ENCODE results near the gene NUP210.

NUP210 gene

DNA sequence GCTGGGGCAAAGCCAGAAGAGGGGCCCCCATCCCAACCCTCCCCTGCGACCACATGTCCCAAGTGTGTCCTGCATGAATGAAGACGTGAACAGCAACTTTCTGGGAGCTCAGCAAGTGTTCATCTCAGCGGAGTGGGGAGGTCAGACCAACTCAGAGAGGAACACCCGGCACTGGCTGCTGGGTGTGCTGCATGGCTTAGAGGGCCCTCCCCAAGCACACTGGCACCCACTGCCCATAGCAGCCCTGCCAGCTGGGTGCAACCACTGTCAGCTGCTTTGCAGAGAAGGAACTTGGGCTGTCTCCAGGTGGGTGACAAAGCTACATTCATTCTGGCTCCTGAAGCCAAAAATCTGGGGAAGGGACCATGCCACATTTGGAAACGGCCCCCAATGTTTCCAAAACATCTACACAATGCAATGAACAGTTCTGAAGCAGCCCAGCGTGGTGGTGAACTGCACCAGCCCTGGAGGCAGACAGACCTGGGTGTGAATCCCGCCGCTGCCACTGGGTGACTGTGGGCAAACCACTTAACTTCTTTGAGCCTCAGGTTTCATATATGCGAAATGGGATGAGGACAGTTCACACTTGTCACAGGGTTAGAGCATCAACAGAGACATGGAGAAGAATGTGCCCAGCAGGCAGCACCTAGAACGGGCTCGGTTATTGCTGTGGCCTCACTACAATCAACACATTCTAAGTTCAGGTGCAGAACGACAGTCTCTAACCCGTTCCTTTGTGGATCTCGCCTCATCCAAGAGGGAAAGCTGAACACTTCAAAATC, 145.4 kb downstream of the NUP210 start:
- DNase-seq (ENCODE audit: low read depth): no peak

DNA sequence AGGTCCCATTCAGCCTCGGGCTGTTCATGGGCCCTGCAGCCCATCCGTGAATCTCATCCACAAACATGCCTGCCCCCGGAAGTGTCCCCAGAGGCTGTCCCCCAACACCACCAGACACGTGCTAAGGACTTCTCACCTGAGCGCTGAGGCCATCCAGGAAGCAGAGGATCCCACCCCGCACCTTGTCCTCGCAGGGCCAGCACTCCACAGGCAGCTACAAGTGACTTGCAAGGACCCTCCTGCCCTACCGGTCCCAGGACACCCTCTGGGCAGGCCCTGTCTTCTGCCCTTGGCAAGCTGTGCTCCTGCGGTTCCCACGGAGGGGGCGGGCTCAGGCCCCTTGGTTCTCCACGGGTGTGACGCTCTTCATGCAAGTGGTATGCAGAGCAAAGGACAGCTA, 146.0 kb downstream of the NUP210 start:
- no peak for DNase-seq (ENCODE audit: low read depth)

DNA sequence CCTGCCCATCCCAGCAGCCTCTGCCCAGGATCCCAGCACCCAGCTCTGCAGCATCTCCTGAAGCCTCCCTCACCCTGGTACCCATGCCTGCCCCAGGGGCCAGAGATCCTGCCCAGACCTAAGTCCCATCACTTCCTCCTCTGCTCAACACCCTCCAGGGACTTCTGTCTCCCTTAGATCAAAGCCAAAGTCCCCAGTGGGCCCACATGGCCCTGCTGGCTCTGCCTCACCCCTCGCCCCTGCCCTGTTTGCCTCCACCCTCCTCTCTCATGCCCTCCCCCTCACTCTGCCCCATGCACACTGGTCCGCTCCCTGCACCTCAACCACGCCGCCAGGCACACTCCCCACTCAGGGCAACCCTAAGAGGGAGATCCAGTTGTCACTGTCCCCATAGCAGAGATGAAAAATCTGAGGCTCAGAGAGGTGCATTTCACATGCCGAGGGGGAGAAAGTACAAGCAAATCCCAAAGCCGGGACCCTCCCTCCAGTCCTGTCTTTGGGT, 146.5 kb downstream of the NUP210 start:
- no peak for DNase-seq (ENCODE audit: low read depth)

DNA sequence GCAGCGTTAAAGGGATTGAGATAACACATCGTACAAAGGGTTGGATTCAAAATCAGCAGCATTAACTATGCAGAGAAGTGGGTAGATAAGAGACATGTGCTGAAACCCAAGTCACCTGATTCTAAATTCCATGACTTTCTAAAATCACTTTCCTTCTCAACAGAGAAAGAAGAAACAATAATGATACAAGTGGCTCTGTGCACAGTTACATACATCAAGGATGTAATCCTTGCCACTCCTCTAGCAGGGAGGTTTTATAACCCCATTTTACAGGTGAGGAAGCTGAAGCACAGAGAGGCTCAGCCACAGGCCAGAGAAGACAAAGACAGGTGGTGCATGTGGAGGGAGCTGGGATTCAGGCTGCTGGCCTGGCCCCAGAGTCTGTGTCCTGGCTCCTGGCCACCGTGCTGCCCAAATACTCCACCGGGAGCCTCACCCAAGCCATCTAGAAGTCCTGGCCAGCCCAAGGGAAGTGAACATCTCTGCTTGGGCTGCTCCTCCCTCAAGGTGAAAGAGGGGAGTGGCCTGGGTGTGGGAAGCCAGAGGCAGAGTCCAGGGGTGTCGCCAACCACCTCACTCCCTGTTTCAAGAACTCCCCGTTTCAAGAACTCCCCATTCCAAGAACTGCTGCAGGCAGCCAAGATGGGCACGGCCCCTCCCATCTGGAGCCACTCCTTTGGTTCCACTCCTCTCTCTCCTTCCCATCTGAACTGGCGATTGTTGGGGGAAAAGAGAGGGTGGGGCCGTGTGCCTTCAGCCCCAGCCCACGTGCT, 147.1 kb downstream of the NUP210 start:
- DNase-seq (ENCODE audit: low read depth): no peak

DNA sequence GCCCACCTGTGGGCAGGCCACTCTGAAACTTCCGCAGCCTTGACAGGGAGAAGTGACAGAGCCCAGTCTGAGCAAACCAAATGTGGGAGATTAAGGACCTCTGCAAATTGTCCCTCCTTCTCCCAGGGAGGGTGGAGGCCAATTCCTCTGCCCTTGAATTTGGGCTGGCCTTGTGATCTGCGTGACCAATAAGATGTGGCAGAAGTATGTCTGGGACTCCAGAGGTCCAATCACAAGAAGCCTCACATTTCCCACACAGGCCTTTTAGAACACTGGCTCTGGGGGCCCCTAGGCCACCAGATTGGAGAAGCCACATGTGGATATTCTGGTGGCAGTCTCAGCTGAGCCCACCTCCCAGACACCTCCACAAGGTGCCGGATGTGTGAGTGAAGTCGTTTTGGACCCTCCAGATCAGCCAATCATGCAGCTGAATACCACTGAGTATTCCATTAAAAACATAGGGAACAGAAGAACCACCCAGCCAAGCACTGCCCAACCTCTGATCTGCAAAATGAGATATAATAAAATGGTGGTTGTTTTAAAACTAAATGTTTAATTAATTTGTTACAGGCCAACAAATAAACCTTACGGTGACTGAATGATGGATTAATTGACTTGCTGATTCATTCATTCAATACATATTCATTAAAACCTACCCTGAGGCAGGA, 150.3 kb downstream of the NUP210 start:
- DNase-seq (ENCODE audit: low read depth): no peak

DNA sequence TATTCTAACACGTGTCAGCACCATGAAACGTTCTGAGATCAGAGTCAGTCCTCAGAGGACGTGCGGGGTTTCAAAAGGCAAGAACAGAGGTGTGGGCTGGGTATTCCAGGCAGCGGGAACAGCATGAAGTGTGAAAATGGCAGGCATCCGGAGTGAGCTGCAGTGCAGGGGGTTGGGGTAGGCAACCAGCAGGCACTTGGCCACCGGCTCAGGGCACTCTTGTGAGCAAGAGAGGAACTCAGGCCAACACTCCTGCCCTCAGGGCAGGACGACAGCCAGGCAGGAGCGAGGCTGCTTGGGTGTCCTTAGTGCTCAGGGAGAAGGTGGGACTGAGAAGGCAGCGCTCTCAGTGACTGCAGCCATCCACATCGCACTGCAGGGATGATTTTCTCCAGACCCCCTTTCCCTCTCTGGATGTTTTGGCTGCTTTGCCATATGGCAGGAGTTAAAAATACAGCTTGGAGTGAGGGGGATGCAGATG, 151.1 kb downstream of the NUP210 start:
- no peak for DNase-seq (ENCODE audit: low read depth)

DNA sequence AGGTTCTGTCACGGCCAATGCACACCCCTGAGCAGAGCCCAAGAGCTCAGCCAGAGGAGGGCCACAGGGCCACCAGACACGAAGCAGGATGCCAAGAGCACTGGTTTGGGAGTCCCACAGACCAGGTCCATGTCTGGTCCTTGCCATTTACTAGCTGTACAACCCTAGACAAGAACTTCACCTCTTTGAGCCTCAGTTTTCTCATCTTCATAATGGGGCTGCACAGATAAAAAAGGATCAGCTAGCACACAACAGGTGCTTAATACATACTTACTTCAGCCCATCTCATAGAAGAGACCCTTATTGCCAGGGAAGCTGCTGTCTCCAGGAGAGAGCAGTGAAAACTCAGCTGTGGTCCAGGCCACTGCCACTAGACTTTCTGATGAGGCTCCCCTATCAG, 152.0 kb downstream of the NUP210 start:
- no peak for DNase-seq (ENCODE audit: low read depth)

DNA sequence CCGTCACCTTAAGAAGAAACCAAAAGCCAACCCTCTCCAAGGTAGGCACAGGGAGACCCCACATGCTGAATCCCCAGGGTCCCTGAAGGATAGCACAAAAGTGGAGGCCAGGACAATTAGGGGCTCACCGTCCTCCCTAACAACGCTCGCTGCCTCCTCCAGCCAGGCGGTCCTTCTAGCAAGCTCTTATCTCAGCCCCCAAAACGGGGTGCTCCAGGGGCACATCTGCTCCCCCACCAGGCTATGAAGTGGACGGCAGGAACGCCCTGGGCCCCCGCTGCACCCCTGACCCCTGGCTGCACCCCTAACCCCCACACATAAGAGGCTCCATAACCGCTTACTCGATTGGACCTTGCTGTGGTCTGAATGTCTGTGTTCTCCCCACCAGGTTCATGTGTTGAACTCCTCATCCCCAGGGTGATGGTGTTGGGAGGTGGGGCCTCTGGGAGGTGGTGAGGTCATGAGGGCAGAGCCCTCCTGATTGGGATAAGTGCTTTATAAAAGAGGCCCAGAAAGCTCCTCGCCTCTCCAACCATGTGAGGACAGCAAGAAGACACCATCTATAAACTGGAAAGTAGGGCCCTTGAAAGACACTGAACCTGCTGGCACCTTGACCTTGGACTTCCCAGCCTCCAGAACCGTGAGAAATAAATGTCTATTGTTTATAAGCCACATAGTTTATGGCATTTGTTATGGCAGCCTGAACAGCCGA, 153.3 kb downstream of the NUP210 start:
- DNase-seq (ENCODE audit: low read depth): no peak

Data from stimulated activated CD8-positive, alpha-beta memory T cell treated with anti-CD3 and anti-CD28 coated beads, Interleukin-15, amount 100 ng/mL, for 1 hour (primary cell).